Measurements from ENCODE around the gene DNAH14. TPM values are rescaled to one million over a fixed set of nuclear protein-coding genes. Genes with fewer than 3 reads are reported as not detected.

DNAH14 gene
- total and polyA plus RNA-seq, 2 of the 8 experiments (the other 6 are each of a cell fraction or from before 2014, with no cell fraction given) = 8.4 to 40.7 TPM

- TF ChIP-seq JUND (IDR thresholded peaks at IDR 0.05; ENCODE audit: low read length) = no peak
- TF ChIP-seq TEAD4 (IDR thresholded peaks at IDR 0.05; ENCODE audit: low read depth, low read length) = no peak
- no peak for TF ChIP-seq SRF (IDR thresholded peaks at IDR 0.05; ENCODE audit: low read depth, low read length)
- TF ChIP-seq SP2 (IDR thresholded peaks at IDR 0.05; ENCODE audit: low read length) = no peak
- TF ChIP-seq BCL11A (IDR thresholded peaks at IDR 0.05; ENCODE audit: low read depth in 2 of 2, low read length in 2 of 2) = no peak
- no peak for TF ChIP-seq POLR2A (IDR thresholded peaks at IDR 0.05; ENCODE audit: control extremely low read depth in 1 of 2, low read depth in 2 of 2, low read length in 2 of 2)
- TF ChIP-seq, protein P1, sequence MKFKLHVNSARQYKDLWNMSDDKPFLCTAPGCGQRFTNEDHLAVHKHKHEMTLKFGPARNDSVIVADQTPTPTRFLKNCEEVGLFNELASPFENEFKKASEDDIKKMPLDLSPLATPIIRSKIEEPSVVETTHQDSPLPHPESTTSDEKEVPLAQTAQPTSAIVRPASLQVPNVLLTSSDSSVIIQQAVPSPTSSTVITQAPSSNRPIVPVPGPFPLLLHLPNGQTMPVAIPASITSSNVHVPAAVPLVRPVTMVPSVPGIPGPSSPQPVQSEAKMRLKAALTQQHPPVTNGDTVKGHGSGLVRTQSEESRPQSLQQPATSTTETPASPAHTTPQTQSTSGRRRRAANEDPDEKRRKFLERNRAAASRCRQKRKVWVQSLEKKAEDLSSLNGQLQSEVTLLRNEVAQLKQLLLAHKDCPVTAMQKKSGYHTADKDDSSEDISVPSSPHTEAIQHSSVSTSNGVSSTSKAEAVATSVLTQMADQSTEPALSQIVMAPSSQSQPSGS (IDR thresholded peaks at IDR 0.05; ENCODE audit: low read length) = no peak
- TF ChIP-seq ZNF274 (IDR thresholded peaks at IDR 0.05; ENCODE audit: borderline replicate concordance, extremely low read depth, low read length) = no peak
- TF ChIP-seq PHF8 (conservative IDR thresholded peaks at IDR 0.05; ENCODE audit: low read depth, low read length) = no peak
- no peak for TF ChIP-seq TAF7 (optimal IDR thresholded peaks at IDR 0.05; ENCODE audit: borderline replicate concordance, low read depth, low read length)
- TF ChIP-seq KDM5A (IDR thresholded peaks at IDR 0.05; ENCODE audit: low read length) = no peak
- no peak for TF ChIP-seq SP1 (IDR thresholded peaks at IDR 0.05; ENCODE audit: low read depth, low read length)
- Histone ChIP-seq H2BK12ac (ENCODE audit: low read depth, low read length) (no peak overlapping the region), H3K4ac (replicated peaks; ENCODE audit: insufficient read length, low read depth, low read length) (no peak overlapping the region), H2AFZ (ENCODE audit: low read length) (no peak overlapping the region), H3K14ac (ENCODE audit: insufficient read length) (no peak overlapping the region), H3K4me2 (ENCODE audit: insufficient read depth in 1 of 2, low read depth in 2 of 2, low read length in 2 of 2) (no peak overlapping the region), H3K4me3 (ENCODE audit: extremely low read depth in 1 of 4, insufficient read depth in 2 of 4, low read depth in 3 of 4, low read length in 4 of 4) (no peak overlapping the region), H3K23me2 (ENCODE audit: low read depth, low read length) (no peaks in the 10 kb centered on the region), H2BK15ac (ENCODE audit: low read length) (no peak overlapping the region), H3K9me3 (ENCODE audit: insufficient read depth in 2 of 2, low read depth in 1 of 2, low read length in 1 of 2) (peaks cover 0 to 11% of the 10 kb centered on the region in 2 experiments; a peak in 2 of 4 replicates), H4K5ac (ENCODE audit: insufficient read length, low read depth, low read length) (no peak overlapping the region), H3K56ac (replicated peaks; ENCODE audit: insufficient read length, low read depth, low read length) (no peak overlapping the region), H4K8ac (ENCODE audit: extremely low read depth, insufficient read depth, low read length) (no peak overlapping the region), H3K18ac (ENCODE audit: extremely low read depth, low read length) (no peak overlapping the region), H4K20me1 (replicated peaks in 1 of 2; ENCODE audit: control insufficient read depth in 1 of 2, insufficient read depth in 2 of 2, low read length in 2 of 2) (no peaks in the 10 kb centered on the region), H3K4me1 (replicated peaks in 1 of 4; ENCODE audit: control insufficient read depth in 3 of 4, insufficient read depth in 4 of 4, low read length in 3 of 4) (no peaks in the 10 kb centered on the region), H3K79me2 (ENCODE audit: control insufficient read depth in 1 of 2, insufficient read depth in 2 of 2, low read length in 2 of 2) (no peaks in the 10 kb centered on the region), H3K23ac (ENCODE audit: insufficient read length) (no peak overlapping the region), H4K91ac (replicated peaks; ENCODE audit: insufficient read length, low read length) (no peak overlapping the region), H2AK5ac (ENCODE audit: low read depth, low read length) (no peak overlapping the region), H2BK5ac (ENCODE audit: low read depth, low read length) (no peak overlapping the region), H3K27ac (ENCODE audit: low read depth, low read length) (no peak overlapping the region), H2BK120ac (replicated peaks; ENCODE audit: low read depth, low read length) (no peak overlapping the region), H2BK20ac (ENCODE audit: low read length) (no peak overlapping the region), H3K9ac (replicated peaks in 1 of 4; ENCODE audit: extremely low read depth in 1 of 4, low read depth in 3 of 4, low read length in 3 of 4) (no peak overlapping the region), H3K36me3 (ENCODE audit: control insufficient read depth in 2 of 4, insufficient read depth in 4 of 4, low read length in 3 of 4) (no peaks in the 10 kb centered on the region), H3K27me3 (replicated peaks in 1 of 4; ENCODE audit: control insufficient read depth in 3 of 4, extremely low read depth in 1 of 4, insufficient read depth in 3 of 4, low read length in 3 of 4) (no peaks in the 10 kb centered on the region), H3K79me1 (ENCODE audit: low read depth, low read length) (no peaks in the 10 kb centered on the region)
- FAIRE-seq (no peak), DNase-seq (ENCODE audit: low read depth in 1 of 2, low spot score in 2 of 2) (no peak)
- ChIA-PET POLR2A (ENCODE audit: partially characterized antibody) (no interaction called here), CTCF (ENCODE audit: partially characterized antibody) (no interaction called here)
- WGBS, 2 experiments (ENCODE audit: extremely low coverage in 1 of 2, insufficient coverage in 1 of 2, insufficient read length in 1 of 2, insufficient replicate concordance in 2 of 2, low coverage in 1 of 2, low lambda C conversion rate in 2 of 2, missing lambda C conversion rate in 1 of 2) = 88% methylated on average over 3 of the region's 3 CpGs; no CpG with 5 or more reads in 1 of the 2 experiments
Measured at GRCh38 chr1:225097175-225097574, 167.7 kb downstream of the DNAH14 start.

All from H1 (cell line).